ENCODE data around the gene WDR64.

The WDR64 gene

DNA sequence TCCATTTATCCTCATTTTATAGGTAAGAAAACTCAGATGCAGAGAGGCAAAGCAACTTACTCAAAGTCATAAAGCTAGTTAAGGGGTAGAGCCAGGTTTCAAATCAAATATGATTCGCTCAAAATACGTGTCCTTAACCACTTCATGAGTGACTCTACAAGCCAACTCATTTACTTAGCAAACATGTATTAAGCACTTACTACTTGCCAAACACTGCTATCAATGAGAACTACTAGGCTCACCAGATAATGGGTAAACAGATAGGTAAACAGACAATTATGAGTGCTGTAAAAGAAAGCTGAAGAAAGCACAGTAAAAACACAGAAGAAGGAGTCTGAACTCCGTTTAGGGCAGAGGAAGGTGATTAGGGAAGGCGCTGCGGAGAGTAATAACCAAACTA, 65.9 kb downstream of the WDR64 start:
- H3K36me3 Mint-ChIP-seq (ENCODE audit: low read depth): no peaks in the 10 kb centered on the region
- H3K4me1 Mint-ChIP-seq: peaks cover 16% of the 10 kb centered on the region
- H3K27ac Mint-ChIP-seq: no peak overlapping the region
- TF ChIP-seq, protein P1, sequence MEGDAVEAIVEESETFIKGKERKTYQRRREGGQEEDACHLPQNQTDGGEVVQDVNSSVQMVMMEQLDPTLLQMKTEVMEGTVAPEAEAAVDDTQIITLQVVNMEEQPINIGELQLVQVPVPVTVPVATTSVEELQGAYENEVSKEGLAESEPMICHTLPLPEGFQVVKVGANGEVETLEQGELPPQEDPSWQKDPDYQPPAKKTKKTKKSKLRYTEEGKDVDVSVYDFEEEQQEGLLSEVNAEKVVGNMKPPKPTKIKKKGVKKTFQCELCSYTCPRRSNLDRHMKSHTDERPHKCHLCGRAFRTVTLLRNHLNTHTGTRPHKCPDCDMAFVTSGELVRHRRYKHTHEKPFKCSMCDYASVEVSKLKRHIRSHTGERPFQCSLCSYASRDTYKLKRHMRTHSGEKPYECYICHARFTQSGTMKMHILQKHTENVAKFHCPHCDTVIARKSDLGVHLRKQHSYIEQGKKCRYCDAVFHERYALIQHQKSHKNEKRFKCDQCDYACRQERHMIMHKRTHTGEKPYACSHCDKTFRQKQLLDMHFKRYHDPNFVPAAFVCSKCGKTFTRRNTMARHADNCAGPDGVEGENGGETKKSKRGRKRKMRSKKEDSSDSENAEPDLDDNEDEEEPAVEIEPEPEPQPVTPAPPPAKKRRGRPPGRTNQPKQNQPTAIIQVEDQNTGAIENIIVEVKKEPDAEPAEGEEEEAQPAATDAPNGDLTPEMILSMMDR (IDR thresholded peaks at IDR 0.05): no peak
- no peak for DNase-seq
- H3K4me3 Mint-ChIP-seq: no peak overlapping the region
- H3K9me3 Mint-ChIP-seq: peaks cover 9% of the 10 kb centered on the region
- no peaks in the 10 kb centered on the region for H3K27me3 Mint-ChIP-seq (ENCODE audit: low read depth, poor library complexity)

DNA sequence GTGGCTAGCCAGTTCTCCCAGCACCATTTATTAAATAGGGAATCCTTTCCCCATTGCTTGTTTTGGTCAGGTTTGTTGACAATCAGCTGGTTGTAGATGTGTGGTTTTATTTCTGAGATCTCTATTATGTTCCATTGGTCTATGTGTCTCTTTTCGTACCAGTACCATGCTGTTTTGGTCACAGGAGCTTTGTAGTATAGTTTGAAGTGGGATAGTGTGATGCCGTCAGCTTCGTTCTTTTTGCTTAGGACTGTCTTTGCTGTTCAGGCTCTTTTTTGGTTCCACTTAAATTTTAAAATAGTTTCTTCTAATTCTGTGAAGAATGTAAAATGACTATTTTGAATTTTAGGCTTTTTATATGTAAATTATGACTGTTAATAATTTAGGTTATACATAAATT, 68.9 kb downstream of the WDR64 start:
- peaks cover 5% of the 10 kb centered on the region for H3K4me1 Mint-ChIP-seq
- H3K4me3 Mint-ChIP-seq: no peak overlapping the region
- peaks cover 9% of the 10 kb centered on the region for H3K9me3 Mint-ChIP-seq
- H3K27me3 Mint-ChIP-seq (ENCODE audit: low read depth, poor library complexity): no peaks in the 10 kb centered on the region
- DNase-seq: no peak
- H3K27ac Mint-ChIP-seq: no peak overlapping the region
- TF ChIP-seq, protein P1 (IDR thresholded peaks at IDR 0.05): no peak
- no peaks in the 10 kb centered on the region for H3K36me3 Mint-ChIP-seq (ENCODE audit: low read depth)

- H3K4me3 Mint-ChIP-seq: no peak overlapping the region
- no peak for DNase-seq
- H3K36me3 Mint-ChIP-seq (ENCODE audit: low read depth): no peaks in the 10 kb centered on the region
- no peaks in the 10 kb centered on the region for H3K27me3 Mint-ChIP-seq (ENCODE audit: low read depth, poor library complexity)
- H3K27ac Mint-ChIP-seq: peak overlapping the region; percentile 2
- H3K9me3 Mint-ChIP-seq: peaks cover 9% of the 10 kb centered on the region
- peaks cover 4% of the 10 kb centered on the region for H3K4me1 Mint-ChIP-seq
- TF ChIP-seq, protein P1 (IDR thresholded peaks at IDR 0.05): no peak
Observed at GRCh38 chr1:241722947-241723346, 70.9 kb downstream of the WDR64 start.

DNA sequence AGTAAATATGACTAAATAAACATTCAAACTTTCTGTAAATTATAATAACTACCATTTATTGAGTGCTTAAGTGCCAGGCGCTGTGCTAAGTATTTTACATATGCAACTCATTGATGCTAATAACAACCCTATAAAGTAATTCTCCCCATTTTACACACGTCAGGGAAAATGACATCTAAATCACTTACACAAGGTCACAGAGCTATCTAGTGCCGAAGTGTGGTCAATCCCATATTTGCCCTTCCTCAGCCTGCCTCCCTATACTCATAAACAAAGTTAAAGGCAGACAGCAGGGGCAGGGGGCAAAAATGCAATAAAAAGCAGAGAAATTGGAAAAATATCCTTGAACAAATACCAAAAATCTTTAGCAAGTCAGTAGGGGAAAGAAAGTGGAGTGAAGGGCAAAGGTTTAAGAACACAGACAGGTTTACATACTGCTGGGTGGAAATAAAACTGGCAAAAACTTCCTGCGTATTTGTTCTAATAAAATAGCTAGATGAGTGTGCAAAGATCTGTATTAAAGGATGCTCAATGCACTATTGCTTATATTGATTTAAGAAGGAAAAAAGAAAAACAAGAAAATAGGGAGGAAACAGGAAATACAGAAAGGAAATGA, 72.8 kb downstream of the WDR64 start:
- no peak overlapping the region for H3K27ac Mint-ChIP-seq
- H3K36me3 Mint-ChIP-seq (ENCODE audit: low read depth): no peaks in the 10 kb centered on the region
- no peak overlapping the region for H3K4me3 Mint-ChIP-seq
- peaks cover 9% of the 10 kb centered on the region for H3K9me3 Mint-ChIP-seq
- TF ChIP-seq, protein P1 (IDR thresholded peaks at IDR 0.05): no peak
- H3K27me3 Mint-ChIP-seq (ENCODE audit: low read depth, poor library complexity): no peaks in the 10 kb centered on the region
- no peak for DNase-seq
- H3K4me1 Mint-ChIP-seq: no peaks in the 10 kb centered on the region

- H3K27me3 Mint-ChIP-seq (ENCODE audit: low read depth, poor library complexity): no peaks in the 10 kb centered on the region
- H3K27ac Mint-ChIP-seq: no peak overlapping the region
- H3K36me3 Mint-ChIP-seq (ENCODE audit: low read depth): no peaks in the 10 kb centered on the region
- TF ChIP-seq, protein P1 (IDR thresholded peaks at IDR 0.05): no peak
- DNase-seq: no peak
- H3K9me3 Mint-ChIP-seq: no peaks in the 10 kb centered on the region
- no peaks in the 10 kb centered on the region for H3K4me1 Mint-ChIP-seq
- H3K4me3 Mint-ChIP-seq: no peak overlapping the region
Observed at GRCh38 chr1:241730031-241730430, 78.0 kb downstream of the WDR64 start.

- no peak overlapping the region for H3K4me3 Mint-ChIP-seq
Observed at GRCh38 chr1:241733899-241734298, 81.8 kb downstream of the WDR64 start.

More at GRCh38 chr1:241733899-241734298, 81.8 kb downstream of the WDR64 start:
- Mint-ChIP-seq H3K4me1 (peaks cover 4% of the 10 kb centered on the region), H3K27me3 (ENCODE audit: low read depth, poor library complexity) (no peaks in the 10 kb centered on the region), H3K36me3 (ENCODE audit: low read depth) (no peaks in the 10 kb centered on the region), H3K27ac (no peak overlapping the region), H3K9me3 (no peaks in the 10 kb centered on the region)
- DNase-seq: no peak
- TF ChIP-seq, protein P1 (IDR thresholded peaks at IDR 0.05): no peak

Data from nephron progenitor cell (in vitro differentiated cells).